GM20431 (cell line): ENCODE results near the gene CRTC1.

Experiments
- in situ Hi-C: fragments of 300-500 bp; cut with MseI, MboI; formaldehyde crosslinking; loops from one replicate; pipeline ENCODE4 v1.15.0; 2020; ENCODE audit warnings: low sequenced_read_pairs; ENCODE audit not compliant: unreplicated experiment

The CRTC1 gene

GRCh38 chr19:18651300-18651699 lies 32.2 kb upstream of the CRTC1 start:
- in situ Hi-C loops = no loop called here

- in situ Hi-C loops = no loop called here
Measured at GRCh38 chr19:18651733-18652132, 31.7 kb upstream of the CRTC1 start.

GRCh38 chr19:18653853-18654252 lies 29.6 kb upstream of the CRTC1 start:
- in situ Hi-C loops = no loop called here

- in situ Hi-C loops = no loop called here
Measured at GRCh38 chr19:18654469-18654868, 29.0 kb upstream of the CRTC1 start.

- in situ Hi-C loops = no loop called here
Measured at GRCh38 chr19:18655173-18655844, 28.2 kb upstream of the CRTC1 start.

- in situ Hi-C loops = no loop called here
Measured at GRCh38 chr19:18656337-18657086, 27.0 kb upstream of the CRTC1 start.

GRCh38 chr19:18657590-18658365 lies 25.7 kb upstream of the CRTC1 start:
- in situ Hi-C loops = no loop called here

- in situ Hi-C loops = no loop called here
Measured at GRCh38 chr19:18658366-18658855, 25.1 kb upstream of the CRTC1 start.

- in situ Hi-C loops = no loop called here
Measured at GRCh38 chr19:18659281-18660050, 24.0 kb upstream of the CRTC1 start.

GRCh38 chr19:18660051-18660910 lies 23.2 kb upstream of the CRTC1 start:
- in situ Hi-C loops = no loop called here

- in situ Hi-C loops = no loop called here
Measured at GRCh38 chr19:18660939-18661670, 22.4 kb upstream of the CRTC1 start.

- in situ Hi-C loops = no loop called here
Measured at GRCh38 chr19:18662972-18663732, 20.3 kb upstream of the CRTC1 start.

GRCh38 chr19:18663940-18664530 lies 19.4 kb upstream of the CRTC1 start:
- in situ Hi-C loops = no loop called here

GRCh38 chr19:18665771-18666202 lies 17.7 kb upstream of the CRTC1 start:
- in situ Hi-C loops = no loop called here

- in situ Hi-C loops = no loop called here
Measured at GRCh38 chr19:18666317-18666716, 17.2 kb upstream of the CRTC1 start.

- in situ Hi-C loops = no loop called here
Measured at GRCh38 chr19:18666784-18667183, 16.7 kb upstream of the CRTC1 start.

GRCh38 chr19:18667531-18668251 lies 15.8 kb upstream of the CRTC1 start:
- in situ Hi-C loops = no loop called here
